Measurements from ENCODE around the gene LIME1. TPM values are rescaled to one million over a fixed set of nuclear protein-coding genes. Genes with fewer than 3 reads are reported as not detected.

The LIME1 gene
- total and polyA plus RNA-seq, 9 of the 15 experiments (the other 6 are each of a cell fraction or from before 2014, with no cell fraction given) = 0.11 to 17.1 (median 2.8) TPM; not detected in 2

- no peak for TF ChIP-seq ZNF518B (CRISPR knock-in tag; IDR thresholded peaks at IDR 0.05)
- TF ChIP-seq ZNF24 (IDR thresholded peaks at IDR 0.05) = no peak
- no peak for TF ChIP-seq NR3C1 (CRISPR knock-in tag; IDR thresholded peaks at IDR 0.05)
- no peak for TF ChIP-seq FOXJ2 (tag; IDR thresholded peaks at IDR 0.05)
- no peak for TF ChIP-seq PHB (CRISPR knock-in tag; IDR thresholded peaks at IDR 0.05)
- TF ChIP-seq EP400 (IDR thresholded peaks at IDR 0.05) = no peak
- TF ChIP-seq, protein P1, sequence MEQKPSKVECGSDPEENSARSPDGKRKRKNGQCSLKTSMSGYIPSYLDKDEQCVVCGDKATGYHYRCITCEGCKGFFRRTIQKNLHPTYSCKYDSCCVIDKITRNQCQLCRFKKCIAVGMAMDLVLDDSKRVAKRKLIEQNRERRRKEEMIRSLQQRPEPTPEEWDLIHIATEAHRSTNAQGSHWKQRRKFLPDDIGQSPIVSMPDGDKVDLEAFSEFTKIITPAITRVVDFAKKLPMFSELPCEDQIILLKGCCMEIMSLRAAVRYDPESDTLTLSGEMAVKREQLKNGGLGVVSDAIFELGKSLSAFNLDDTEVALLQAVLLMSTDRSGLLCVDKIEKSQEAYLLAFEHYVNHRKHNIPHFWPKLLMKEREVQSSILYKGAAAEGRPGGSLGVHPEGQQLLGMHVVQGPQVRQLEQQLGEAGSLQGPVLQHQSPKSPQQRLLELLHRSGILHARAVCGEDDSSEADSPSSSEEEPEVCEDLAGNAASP (IDR thresholded peaks at IDR 0.05) = no peak
- 0 out of 4 replicates have a peak, but pooled peaks of 1 of the 2 experiments have one; percentile 21 for TF ChIP-seq MNT (conservative IDR thresholded peaks at IDR 0.05)
- peak; percentile 27 for TF ChIP-seq RBM22 (IDR thresholded peaks at IDR 0.05; ENCODE audit: low read depth, low read length, poor library complexity, severe bottlenecking)
- no peak for TF ChIP-seq ZNF324 (CRISPR knock-in tag; IDR thresholded peaks at IDR 0.05)
- peak; percentile 26 to 76; a peak in 2 of 4 replicates for TF ChIP-seq MAZ (CRISPR knock-in tag; conservative IDR thresholded peaks at IDR 0.05 in 1 of 2, IDR thresholded peaks at IDR 0.05 in 1 of 2)
- TF ChIP-seq MED1 (CRISPR knock-in tag; IDR thresholded peaks at IDR 0.05; ENCODE audit: borderline replicate concordance) = no peak
- no peak for TF ChIP-seq PKNOX1 (IDR thresholded peaks at IDR 0.05)
- no peak for TF ChIP-seq ZC3H4 (CRISPR knock-in tag; IDR thresholded peaks at IDR 0.05; ENCODE audit: borderline replicate concordance)
- TF ChIP-seq JUN (IDR thresholded peaks at IDR 0.05; ENCODE audit: borderline replicate concordance, low read depth, low read length) = peak; percentile 6; the same call in 1 of the 2 replicates
- no peak for TF ChIP-seq JUN (CRISPR knock-in tag; IDR thresholded peaks at IDR 0.05; ENCODE audit: borderline replicate concordance)
- no peak for TF ChIP-seq SMC3 (conservative IDR thresholded peaks at IDR 0.05; ENCODE audit: insufficient read depth, low read depth, low read length)
- TF ChIP-seq ARID1B (IDR thresholded peaks at IDR 0.05) = no peak
- TF ChIP-seq TBP (optimal IDR thresholded peaks at IDR 0.05; ENCODE audit: low read depth, low read length) = no peak
- TF ChIP-seq HEY1 (CRISPR knock-in tag; IDR thresholded peaks at IDR 0.05; ENCODE audit: borderline replicate concordance) = no peak
- peak; percentile 34; the same call in 1 of the 2 replicates for TF ChIP-seq SUPT5H (IDR thresholded peaks at IDR 0.05)
Measured at GRCh38 chr20:63739130-63740069, 2.9 kb downstream of the LIME1 start, which contains the start of gene SLC2A4RG (continued).
